Measurements from ENCODE around the gene CHN2. TPM values are rescaled to one million over a fixed set of nuclear protein-coding genes. Genes with fewer than 3 reads are reported as not detected.

Gene CHN2
- total RNA-seq, 2 experiments from 2014 or later: 1.7 to 1.8 TPM

- ChIA-PET CTCF (no interaction called here), POLR2A (no interaction called here)
- ATAC-seq: no peak
- H3K9me3 Mint-ChIP-seq: no peaks in the 10 kb centered on the region
- no peaks in the 10 kb centered on the region for H3K4me1 Mint-ChIP-seq (ENCODE audit: low read depth)
- no peak for DNase-seq
- no peak for TF ChIP-seq CTCF (IDR thresholded peaks at IDR 0.05)
- H3K4me3 Mint-ChIP-seq: no peak overlapping the region
- intact Hi-C loops (cut with micrococcal nuclease): no loop called here
- H3K27ac Mint-ChIP-seq: no peak overlapping the region
- no peaks in the 10 kb centered on the region for H3K27me3 Mint-ChIP-seq
- no peaks in the 10 kb centered on the region for H3K36me3 Mint-ChIP-seq (ENCODE audit: low read depth)
Measured at GRCh38 chr7:29480451-29480850, 285.9 kb downstream of the CHN2 start.

- Mint-ChIP-seq H3K4me3 (no peak overlapping the region), H3K9me3 (no peaks in the 10 kb centered on the region), H3K36me3 (ENCODE audit: low read depth) (no peaks in the 10 kb centered on the region), H3K4me1 (ENCODE audit: low read depth) (no peaks in the 10 kb centered on the region), H3K27me3 (no peaks in the 10 kb centered on the region), H3K27ac (no peak overlapping the region)
- ChIA-PET POLR2A (interaction anchor here (0.7 kb wide), 1 partner anchor 866 kb away, joined by 4 read pairs; no protein-coding TSS in a partner anchor), CTCF (no interaction called here)
- no peak for ATAC-seq
- DNase-seq: no peak
- no peak for TF ChIP-seq CTCF (IDR thresholded peaks at IDR 0.05)
- intact Hi-C loops (cut with micrococcal nuclease): no loop called here
Measured at GRCh38 chr7:29480934-29481651, 286.5 kb downstream of the CHN2 start.

- intact Hi-C loops (cut with micrococcal nuclease): no loop called here
- DNase-seq (no peak), ATAC-seq (no peak)
- CTCF ChIA-PET: no interaction called here
- H3K27me3 Mint-ChIP-seq: no peaks in the 10 kb centered on the region
- TF ChIP-seq CTCF (IDR thresholded peaks at IDR 0.05): no peak
- H3K9me3 Mint-ChIP-seq: no peaks in the 10 kb centered on the region
- POLR2A ChIA-PET: no interaction called here
- no peak overlapping the region for H3K27ac Mint-ChIP-seq
- no peak overlapping the region for H3K4me3 Mint-ChIP-seq
- no peaks in the 10 kb centered on the region for H3K36me3 Mint-ChIP-seq (ENCODE audit: low read depth)
- H3K4me1 Mint-ChIP-seq (ENCODE audit: low read depth): no peaks in the 10 kb centered on the region
Measured at GRCh38 chr7:29482056-29482455, 287.5 kb downstream of the CHN2 start.

- Mint-ChIP-seq H3K9me3 (no peaks in the 10 kb centered on the region), H3K27me3 (no peaks in the 10 kb centered on the region), H3K36me3 (ENCODE audit: low read depth) (no peaks in the 10 kb centered on the region), H3K27ac (no peak overlapping the region), H3K4me3 (no peak overlapping the region), H3K4me1 (ENCODE audit: low read depth) (peaks cover 2% of the 10 kb centered on the region)
- ChIA-PET POLR2A (no interaction called here), CTCF (no interaction called here)
- ATAC-seq: no peak
- no peak for DNase-seq
- no peak for TF ChIP-seq CTCF (IDR thresholded peaks at IDR 0.05)
- intact Hi-C loops (cut with micrococcal nuclease): no loop called here
Measured at GRCh38 chr7:29483219-29484104, 288.9 kb downstream of the CHN2 start.

- peaks cover 2% of the 10 kb centered on the region for H3K4me1 Mint-ChIP-seq (ENCODE audit: low read depth)
- no peaks in the 10 kb centered on the region for H3K27me3 Mint-ChIP-seq
- DNase-seq: no peak
- ChIA-PET CTCF (no interaction called here), POLR2A (no interaction called here)
- H3K9me3 Mint-ChIP-seq: no peaks in the 10 kb centered on the region
- no peak overlapping the region for H3K4me3 Mint-ChIP-seq
- H3K36me3 Mint-ChIP-seq (ENCODE audit: low read depth): no peaks in the 10 kb centered on the region
- ATAC-seq: no peak
- intact Hi-C loops (cut with micrococcal nuclease): no loop called here
- H3K27ac Mint-ChIP-seq: no peak overlapping the region
- no peak for TF ChIP-seq CTCF (IDR thresholded peaks at IDR 0.05)
Measured at GRCh38 chr7:29484280-29484679, 289.7 kb downstream of the CHN2 start.

Measured in activated CD8-positive, alpha-beta T cell treated with anti-CD3 and anti-CD28 coated beads for 36 hours (primary cell).